SKM-1 (cell line): ENCODE measurements around the gene UNC119.

Source experiments
- DNase-seq: peaks from one replicate; lab custom pipeline; 2025; ENCODE audit not compliant: unreplicated experiment; lab: John Stamatoyannopoulos, UW

Gene UNC119

GRCh38 chr17:28573521-28573920, 21.1 kb upstream of the UNC119 start:
- DNase-seq, result no peak

- no peak for DNase-seq
Measured at GRCh38 chr17:28573040-28573380, 20.6 kb upstream of the UNC119 start.

- DNase-seq, result no peak
Measured at GRCh38 chr17:28572259-28573039, 20.0 kb upstream of the UNC119 start.

- peak; percentile 75 for DNase-seq
Measured at GRCh38 chr17:28571361-28572122, 19.1 kb upstream of the UNC119 start, which contains the start of gene PIGS. TSS of gene PIGS (minus strand) at chr17:28571524. CDS start at chr17:28571496, 28 bp downstream.

- no peak for DNase-seq
Measured at GRCh38 chr17:28570716-28571360, 18.4 kb upstream of the UNC119 start.

- DNase-seq, result no peak
Measured at GRCh38 chr17:28569446-28569845, 17.0 kb upstream of the UNC119 start.

- DNase-seq, result peak; percentile 40
Measured at GRCh38 chr17:28567604-28568003, 15.2 kb upstream of the UNC119 start.

GRCh38 chr17:28563475-28563874, 11.1 kb upstream of the UNC119 start:
- DNase-seq, result no peak

GRCh38 chr17:28555022-28555421, 2.6 kb upstream of the UNC119 start:
- no peak for DNase-seq

- DNase-seq, result no peak
Measured at GRCh38 chr17:28554565-28554964, 2.1 kb upstream of the UNC119 start.

- DNase-seq, result no peak
Measured at GRCh38 chr17:28553000-28553505, 629 bp upstream of the UNC119 start.

GRCh38 chr17:28551421-28552175, 826 bp downstream of the UNC119 start:
- no peak for DNase-seq

- no peak for DNase-seq
Measured at GRCh38 chr17:28550858-28551257, 1.6 kb downstream of the UNC119 start.

- DNase-seq, result no peak
Measured at GRCh38 chr17:28549236-28550132, 2.9 kb downstream of the UNC119 start.

GRCh38 chr17:28548417-28549130, 3.9 kb downstream of the UNC119 start:
- no peak for DNase-seq

- DNase-seq, result peak; percentile 37
Measured at GRCh38 chr17:28547623-28548416, 4.6 kb downstream of the UNC119 start.

- no peak for DNase-seq
Measured at GRCh38 chr17:28547096-28547622, 5.3 kb downstream of the UNC119 start.

GRCh38 chr17:28545787-28546415, 6.5 kb downstream of the UNC119 start:
- no peak for DNase-seq
